ENCODE measurements around the gene CDYL. TPM values are rescaled to one million over a fixed set of nuclear protein-coding genes. Genes with fewer than 3 reads are reported as not detected.
"Not testable (repeated sequence)": the region's sequence is repeated elsewhere in the genome, so short reads cannot be mapped to it uniquely, and the experiment has no call there.

The CDYL gene
- polyA plus RNA-seq, 1 experiment = 26.6 TPM

GRCh38 chr6:4851035-4851434, 74.8 kb downstream of the CDYL start:
- Histone ChIP-seq H3K4me3 (ENCODE audit: low read depth, low read length) (no peak overlapping the region), H3K27ac (ENCODE audit: low read depth, low read length) (no peak overlapping the region), H3K27me3 (ENCODE audit: control insufficient read depth, insufficient read depth, low read length) (no peaks in the 10 kb centered on the region), H3K9me3 (ENCODE audit: control insufficient read depth, insufficient read depth, low read length) (no peaks in the 10 kb centered on the region)
- ChIA-PET CTCF (no interaction called here), POLR2A (no interaction called here)
- TF ChIP-seq, protein P1, sequence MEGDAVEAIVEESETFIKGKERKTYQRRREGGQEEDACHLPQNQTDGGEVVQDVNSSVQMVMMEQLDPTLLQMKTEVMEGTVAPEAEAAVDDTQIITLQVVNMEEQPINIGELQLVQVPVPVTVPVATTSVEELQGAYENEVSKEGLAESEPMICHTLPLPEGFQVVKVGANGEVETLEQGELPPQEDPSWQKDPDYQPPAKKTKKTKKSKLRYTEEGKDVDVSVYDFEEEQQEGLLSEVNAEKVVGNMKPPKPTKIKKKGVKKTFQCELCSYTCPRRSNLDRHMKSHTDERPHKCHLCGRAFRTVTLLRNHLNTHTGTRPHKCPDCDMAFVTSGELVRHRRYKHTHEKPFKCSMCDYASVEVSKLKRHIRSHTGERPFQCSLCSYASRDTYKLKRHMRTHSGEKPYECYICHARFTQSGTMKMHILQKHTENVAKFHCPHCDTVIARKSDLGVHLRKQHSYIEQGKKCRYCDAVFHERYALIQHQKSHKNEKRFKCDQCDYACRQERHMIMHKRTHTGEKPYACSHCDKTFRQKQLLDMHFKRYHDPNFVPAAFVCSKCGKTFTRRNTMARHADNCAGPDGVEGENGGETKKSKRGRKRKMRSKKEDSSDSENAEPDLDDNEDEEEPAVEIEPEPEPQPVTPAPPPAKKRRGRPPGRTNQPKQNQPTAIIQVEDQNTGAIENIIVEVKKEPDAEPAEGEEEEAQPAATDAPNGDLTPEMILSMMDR (IDR thresholded peaks at IDR 0.05; ENCODE audit: low read depth, low read length) = no peak
- DNase-seq (ENCODE audit: low read depth, low spot score) = no peak

DNA sequence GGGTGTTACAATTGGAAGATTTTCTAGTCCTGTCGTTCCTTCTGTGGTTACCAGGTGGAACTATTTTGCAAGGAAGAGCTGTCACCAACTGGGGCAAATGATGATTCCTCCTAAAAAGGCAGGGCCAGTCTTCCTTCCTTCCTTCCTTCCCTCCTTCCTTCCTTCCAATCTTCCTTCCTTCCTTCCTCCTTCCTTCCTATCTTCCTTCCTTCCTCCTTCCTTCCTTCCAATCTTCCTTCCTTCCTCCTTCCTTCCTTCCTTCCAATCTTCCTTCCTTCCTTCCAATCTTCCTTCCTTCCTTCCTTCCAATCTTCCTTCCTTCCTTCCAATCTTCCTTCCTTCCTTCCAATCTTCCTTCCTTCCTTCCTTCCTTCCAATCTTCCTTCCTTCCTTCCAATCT, 76.0 kb downstream of the CDYL start:
- H3K27me3 ChIP-seq (ENCODE audit: control insufficient read depth, insufficient read depth, low read length); H3K9me3 ChIP-seq (ENCODE audit: control insufficient read depth, insufficient read depth, low read length); POLR2A ChIA-PET; H3K27ac ChIP-seq (ENCODE audit: low read depth, low read length); H3K4me3 ChIP-seq (ENCODE audit: low read depth, low read length); DNase-seq (ENCODE audit: low read depth, low spot score); CTCF ChIA-PET: not testable (repeated sequence)

DNA sequence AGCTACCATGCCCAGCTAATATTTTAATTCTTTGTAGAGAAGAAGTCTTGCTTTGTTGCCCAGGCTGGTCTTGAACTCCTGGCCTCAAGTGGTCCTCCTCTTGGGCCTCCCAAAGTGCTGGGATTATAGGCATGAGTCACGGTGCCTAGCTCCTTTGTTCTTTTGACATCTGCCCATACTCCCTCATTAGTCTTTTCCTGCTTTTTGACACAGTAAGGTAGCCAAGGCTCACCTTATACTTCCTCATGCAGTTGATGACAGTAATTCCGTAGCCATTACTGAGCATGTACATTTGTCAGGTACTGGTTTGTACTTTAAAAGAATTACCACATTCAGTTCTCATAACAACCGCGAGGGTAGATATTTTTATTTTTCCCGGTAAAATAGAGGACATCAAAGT, 76.7 kb downstream of the CDYL start:
- ChIA-PET POLR2A (no interaction called here), CTCF (no interaction called here)
- H3K4me3 ChIP-seq (ENCODE audit: low read depth, low read length) = no peak overlapping the region
- H3K27ac ChIP-seq (ENCODE audit: low read depth, low read length) = no peak overlapping the region
- no peak for DNase-seq (ENCODE audit: low read depth, low spot score)
- TF ChIP-seq, protein P1 (IDR thresholded peaks at IDR 0.05; ENCODE audit: low read depth, low read length) = no peak
- H3K27me3 ChIP-seq (ENCODE audit: control insufficient read depth, insufficient read depth, low read length) = no peaks in the 10 kb centered on the region
- no peaks in the 10 kb centered on the region for H3K9me3 ChIP-seq (ENCODE audit: control insufficient read depth, insufficient read depth, low read length)

DNA sequence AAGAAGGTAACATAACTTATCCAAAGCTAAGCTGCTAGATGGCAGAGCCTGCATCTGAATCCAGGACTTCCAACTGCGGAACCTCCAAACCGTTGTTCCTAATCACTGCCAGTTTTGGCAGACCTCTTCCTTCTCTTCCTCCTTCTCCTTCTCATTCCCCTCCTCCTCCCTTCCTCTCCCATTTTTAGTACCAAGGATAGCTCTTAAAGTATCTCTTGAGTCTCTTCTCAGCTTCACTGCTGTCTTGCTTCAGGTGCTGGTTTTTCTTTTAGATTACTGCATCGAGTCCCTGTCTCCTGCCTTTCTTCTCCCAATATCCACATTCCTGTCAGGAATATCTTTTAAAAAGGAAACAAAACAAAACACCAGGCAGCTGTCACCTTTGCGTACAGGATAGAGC, 77.1 kb downstream of the CDYL start:
- H3K27ac ChIP-seq (ENCODE audit: low read depth, low read length) = no peak overlapping the region
- ChIA-PET POLR2A (no interaction called here), CTCF (no interaction called here)
- no peaks in the 10 kb centered on the region for H3K9me3 ChIP-seq (ENCODE audit: control insufficient read depth, insufficient read depth, low read length)
- no peaks in the 10 kb centered on the region for H3K27me3 ChIP-seq (ENCODE audit: control insufficient read depth, insufficient read depth, low read length)
- TF ChIP-seq, protein P1 (IDR thresholded peaks at IDR 0.05; ENCODE audit: low read depth, low read length) = no peak
- H3K4me3 ChIP-seq (ENCODE audit: low read depth, low read length) = no peak overlapping the region
- DNase-seq (ENCODE audit: low read depth, low spot score) = no peak

DNA sequence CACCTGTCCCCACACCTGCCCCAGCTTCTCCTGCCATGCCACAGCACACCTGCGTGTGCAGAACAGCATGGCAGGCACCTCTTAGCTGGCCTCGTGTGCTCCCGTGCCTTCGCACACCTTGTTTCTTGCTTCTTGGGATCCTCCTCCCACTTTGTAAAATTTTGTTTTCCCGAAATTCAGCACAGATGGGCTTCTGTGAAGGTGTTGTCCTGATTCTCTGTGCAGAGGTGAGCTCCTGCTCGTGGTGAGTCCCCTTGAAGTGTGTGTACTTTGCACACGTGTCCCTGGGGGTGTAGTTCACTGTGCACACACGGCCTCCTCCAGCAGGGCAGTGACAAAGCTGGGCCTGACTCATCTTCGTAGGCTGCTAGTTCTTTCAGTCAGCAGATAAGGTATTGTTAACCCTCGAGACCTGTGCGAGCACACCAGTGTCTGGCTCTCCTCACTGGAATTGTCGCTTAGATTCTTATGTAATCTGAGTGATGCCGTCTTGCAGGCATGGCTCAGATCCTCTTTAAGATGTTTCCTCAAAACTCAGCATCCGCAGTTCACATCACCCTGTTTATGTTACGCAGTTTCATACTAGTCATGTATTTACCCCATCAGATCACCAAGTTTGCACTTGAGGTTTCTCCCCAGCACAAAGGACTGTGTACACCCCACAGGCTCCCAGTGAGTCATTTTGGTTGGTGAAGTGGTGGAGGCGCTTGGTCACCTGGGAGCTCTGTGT, 77.7 kb downstream of the CDYL start:
- Histone ChIP-seq H3K27me3 (ENCODE audit: control insufficient read depth, insufficient read depth, low read length) (no peaks in the 10 kb centered on the region), H3K4me3 (ENCODE audit: low read depth, low read length) (no peak overlapping the region), H3K9me3 (ENCODE audit: control insufficient read depth, insufficient read depth, low read length) (no peaks in the 10 kb centered on the region), H3K27ac (ENCODE audit: low read depth, low read length) (no peak overlapping the region)
- no peak for DNase-seq (ENCODE audit: low read depth, low spot score)
- TF ChIP-seq, protein P1 (IDR thresholded peaks at IDR 0.05; ENCODE audit: low read depth, low read length) = no peak
- ChIA-PET CTCF (no interaction called here), POLR2A (no interaction called here)

Measured in AG04450 (cell line).